Large intestine (tissue), 3 donors: Measurements from ENCODE around the gene SRGAP3. TPM values are rescaled to one million over a fixed set of nuclear protein-coding genes. Genes with fewer than 3 reads are reported as not detected.

Source experiments
- DNase-seq, 2 donors: peaks; one replicate each; pipeline versions ENCODE4 v3.0.0 to v3.0.0-alpha.2; 2013
- H3K27ac ChIP-seq: one replicate; pipeline ENCODE4 v1.5.1; 2013; ENCODE audit warnings: low read length
- H3K27me3 ChIP-seq: 2 replicates; pipeline ENCODE4 v1.6.1; 2013; ENCODE audit warnings: low read length; ENCODE audit not compliant: control insufficient read depth, insufficient read depth
- H3K36me3 ChIP-seq: 2 replicates; pipeline ENCODE4 v1.6.1; 2013; ENCODE audit warnings: low read length; ENCODE audit not compliant: control insufficient read depth, insufficient read depth
- H3K4me1 ChIP-seq: one replicate; pipeline ENCODE4 v1.6.1; 2013; ENCODE audit warnings: low read length; ENCODE audit not compliant: control insufficient read depth, insufficient read depth
- H3K4me3 ChIP-seq: one replicate; pipeline ENCODE4 v1.5.1; 2013; ENCODE audit warnings: low read length
- H3K9me3 ChIP-seq: one replicate; pipeline ENCODE4 v1.6.1; 2013; ENCODE audit warnings: mild to moderate bottlenecking, low read depth, low read length, moderate library complexity; ENCODE audit not compliant: control insufficient read depth
- WGBS: methylation state at CpG from one replicate; pipeline ENCODE4 v1.1.5; 2013; ENCODE audit warnings: low lambda C conversion rate; ENCODE audit not compliant: insufficient coverage; 5-methylcytosine and 5-hydroxymethylcytosine counted together
- polyA plus RNA-seq: library from polyadenylated mRNA; unstranded; fragments of 120-200 nt; gene quantifications from one replicate; pipeline ENCODE4 v1.2.1, GENCODE V29; 2013

Gene SRGAP3
- polyA plus RNA-seq, 1 donor: 6.5 TPM

DNA sequence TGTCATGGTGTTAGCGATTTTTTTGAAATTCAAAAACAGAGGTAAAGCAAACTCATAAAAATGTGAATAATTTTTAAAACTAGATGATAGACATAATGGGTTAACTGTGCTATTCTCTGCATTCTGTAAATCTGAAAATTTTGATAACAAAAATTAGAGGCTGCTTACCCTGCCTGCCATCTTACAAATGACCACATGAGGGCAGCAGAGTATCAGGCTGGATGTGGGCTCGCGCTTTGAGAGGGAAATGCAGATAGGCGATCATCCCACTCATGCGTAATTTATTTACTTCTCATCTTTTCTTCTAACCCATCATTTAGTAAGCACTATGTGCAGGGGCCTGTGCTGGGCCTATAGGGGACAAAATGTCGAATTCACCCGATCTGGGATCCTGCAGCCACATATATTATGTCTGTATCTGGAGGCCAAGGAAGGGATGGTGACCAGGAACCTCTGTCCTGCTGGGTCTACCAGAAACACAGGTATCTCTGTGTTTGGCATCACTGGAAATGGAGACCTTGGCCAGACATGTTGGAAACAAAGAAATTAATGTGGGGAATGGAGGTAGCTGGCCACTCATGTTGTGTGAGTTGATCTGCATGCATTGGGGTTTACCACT is 278.4 kb downstream of the SRGAP3 start:
- H3K27me3 ChIP-seq: no peaks in the 10 kb centered on the region
- H3K27ac ChIP-seq: no peak overlapping the region
- H3K4me3 ChIP-seq: no peak overlapping the region
- 10% methylated on average over 1 of the region's 7 CpGs for WGBS
- peaks cover 20% of the 10 kb centered on the region for H3K4me1 ChIP-seq
- peak; percentile 48 for DNase-seq
- no peaks in the 10 kb centered on the region for H3K36me3 ChIP-seq
- H3K9me3 ChIP-seq: no peaks in the 10 kb centered on the region

DNA sequence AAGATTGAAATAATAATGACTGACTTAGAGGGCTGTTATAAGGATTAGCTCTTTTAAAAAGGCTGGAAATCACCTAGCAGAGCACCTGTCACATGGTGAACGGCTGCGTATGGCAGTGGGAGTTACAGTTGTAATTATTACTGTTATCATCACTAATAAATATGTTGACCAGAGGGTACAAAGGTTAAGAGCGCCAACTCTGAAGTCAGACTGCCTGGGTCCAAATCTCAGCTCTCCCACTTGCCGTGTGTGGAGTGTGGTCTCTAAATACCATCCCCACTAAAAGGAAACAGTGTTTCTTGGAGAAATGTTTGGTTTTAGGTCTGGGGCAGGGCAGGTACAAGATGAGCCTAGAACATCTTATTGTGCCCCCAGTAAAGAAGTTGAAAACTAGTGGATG is 280.2 kb downstream of the SRGAP3 start:
- peaks cover 37% of the 10 kb centered on the region for H3K4me1 ChIP-seq
- DNase-seq: peak; percentile 49 to 90
- peak overlapping the region; percentile 68 for H3K27ac ChIP-seq
- WGBS: no CpG with 5 or more reads among the region's 4 CpGs
- H3K27me3 ChIP-seq: no peaks in the 10 kb centered on the region
- no peak overlapping the region for H3K4me3 ChIP-seq
- H3K36me3 ChIP-seq: no peaks in the 10 kb centered on the region
- H3K9me3 ChIP-seq: no peaks in the 10 kb centered on the region

DNA sequence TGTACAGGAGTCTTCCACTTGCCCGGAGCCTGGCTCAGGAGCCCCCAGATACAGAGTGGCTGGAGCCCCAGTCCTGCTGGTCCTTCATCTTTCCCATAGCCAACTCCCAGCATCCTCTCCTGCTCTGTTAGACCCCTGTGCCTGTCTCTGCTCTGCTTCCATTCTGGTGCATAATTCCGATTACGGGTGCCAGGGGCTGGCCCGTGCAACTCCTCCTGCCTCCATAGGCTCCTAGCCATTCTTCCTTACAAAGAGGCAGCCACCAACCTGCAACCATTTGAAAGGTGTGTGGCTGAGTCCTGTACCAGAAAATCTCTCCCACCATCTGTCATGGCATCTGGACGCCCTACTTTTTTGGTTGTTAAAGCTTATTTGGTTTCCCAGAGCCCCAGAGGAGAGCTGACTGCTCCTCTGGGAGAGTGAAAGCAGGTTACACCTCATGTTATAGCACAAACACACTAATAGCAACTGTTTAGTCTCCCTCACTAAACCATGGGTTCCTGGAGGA is 281.0 kb downstream of the SRGAP3 start:
- H3K4me3 ChIP-seq: no peak overlapping the region
- WGBS: no CpG with 5 or more reads among the region's 5 CpGs
- H3K9me3 ChIP-seq: no peaks in the 10 kb centered on the region
- H3K4me1 ChIP-seq: peaks cover 42% of the 10 kb centered on the region
- H3K36me3 ChIP-seq: no peaks in the 10 kb centered on the region
- peak in 1 of 2 donors; percentile 38 for DNase-seq
- no peaks in the 10 kb centered on the region for H3K27me3 ChIP-seq
- peak overlapping the region; percentile 68 for H3K27ac ChIP-seq

DNA sequence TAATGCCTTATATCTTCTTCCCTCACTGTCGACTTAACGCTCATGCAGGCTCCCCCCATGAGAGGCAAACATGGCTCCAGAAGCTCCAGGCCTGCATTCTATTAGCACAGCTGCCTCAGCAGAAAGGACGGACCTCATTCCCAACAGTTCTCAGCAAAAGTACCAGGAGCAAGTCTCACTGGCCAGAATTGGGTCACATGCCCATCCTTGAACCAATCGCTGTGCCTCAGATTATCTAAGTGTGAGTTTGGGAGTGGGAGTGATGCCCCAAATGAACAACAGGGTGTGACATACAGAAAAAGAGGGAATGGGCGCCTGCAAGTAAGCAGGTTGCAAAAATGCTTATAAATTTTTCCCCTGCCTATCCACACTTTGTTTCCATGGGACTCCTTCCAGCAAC is 281.9 kb downstream of the SRGAP3 start:
- H3K4me1 ChIP-seq: peaks cover 42% of the 10 kb centered on the region
- no peaks in the 10 kb centered on the region for H3K36me3 ChIP-seq
- H3K4me3 ChIP-seq: no peak overlapping the region
- no peak overlapping the region for H3K27ac ChIP-seq
- no peaks in the 10 kb centered on the region for H3K9me3 ChIP-seq
- no CpG with 5 or more reads among the region's 5 CpGs for WGBS
- no peak for DNase-seq
- no peaks in the 10 kb centered on the region for H3K27me3 ChIP-seq

DNA sequence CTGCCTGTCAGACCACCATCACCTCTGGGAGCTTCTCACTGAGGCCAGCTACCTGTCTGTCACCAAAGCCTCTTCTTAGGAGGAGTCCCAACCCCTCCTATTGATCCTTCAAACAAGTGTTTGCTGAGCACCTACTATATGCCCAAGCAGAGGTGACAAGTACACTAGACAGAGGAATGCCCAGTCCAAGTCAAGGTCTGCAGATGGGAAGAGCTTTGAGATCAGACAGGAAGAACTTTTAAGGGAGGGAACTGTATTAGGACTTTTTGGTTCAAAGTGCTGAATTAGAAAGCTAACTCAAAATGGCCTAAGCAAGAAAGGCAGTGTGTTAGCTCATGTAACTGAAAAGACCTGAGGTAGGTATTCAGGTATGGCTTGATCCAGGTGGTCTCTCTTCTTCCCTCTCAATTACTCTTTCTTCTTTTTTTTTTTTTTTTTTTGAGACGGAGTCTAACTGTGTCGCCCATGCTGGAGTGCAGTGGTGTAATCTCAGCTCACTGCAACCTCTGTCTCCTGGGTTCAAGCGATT is 282.6 kb downstream of the SRGAP3 start:
- no peaks in the 10 kb centered on the region for H3K9me3 ChIP-seq
- DNase-seq: no peak
- H3K4me3 ChIP-seq: no peak overlapping the region
- H3K36me3 ChIP-seq: no peaks in the 10 kb centered on the region
- H3K4me1 ChIP-seq: peaks cover 47% of the 10 kb centered on the region
- no CpG with 5 or more reads among the region's 3 CpGs for WGBS
- no peaks in the 10 kb centered on the region for H3K27me3 ChIP-seq
- H3K27ac ChIP-seq: no peak overlapping the region

DNA sequence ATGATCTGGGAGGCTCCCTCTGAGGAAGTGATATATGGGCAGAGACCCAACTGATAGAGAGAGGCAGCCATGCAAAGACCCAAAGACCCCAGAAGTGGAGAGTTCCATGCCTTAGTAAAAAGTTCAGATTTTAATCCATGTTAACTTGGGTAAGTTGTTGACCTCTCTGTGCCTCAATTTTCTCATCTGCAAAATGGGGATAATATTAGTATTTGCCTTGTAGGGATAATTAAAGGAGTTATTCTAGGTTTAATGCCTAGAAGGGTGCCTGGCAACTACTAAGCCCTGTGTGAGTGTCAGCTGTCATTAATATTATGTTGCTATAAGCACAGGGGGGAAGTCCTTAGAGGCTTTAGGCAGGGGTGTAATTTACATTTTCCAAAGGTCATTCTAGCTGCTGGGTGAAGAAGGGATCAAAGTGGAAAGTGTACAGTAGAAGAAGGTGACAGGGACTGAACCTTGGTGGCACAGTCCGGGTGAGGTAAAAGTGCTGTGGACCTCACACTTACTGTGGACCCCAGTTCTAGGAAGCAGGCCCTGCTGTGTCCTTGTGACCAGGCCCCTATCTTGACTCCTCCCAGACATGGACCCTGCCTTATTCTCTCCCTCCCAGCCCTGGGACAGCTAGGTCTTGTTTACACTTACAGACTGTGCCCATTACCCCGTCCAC is 283.2 kb downstream of the SRGAP3 start:
- no CpG with 5 or more reads among the region's 2 CpGs for WGBS
- Histone ChIP-seq H3K4me3 (no peak overlapping the region), H3K36me3 (no peaks in the 10 kb centered on the region), H3K9me3 (no peaks in the 10 kb centered on the region), H3K27ac (peak overlapping the region; percentile 58), H3K27me3 (no peaks in the 10 kb centered on the region), H3K4me1 (peaks cover 47% of the 10 kb centered on the region)
- peak; percentile 29 to 72 for DNase-seq

DNA sequence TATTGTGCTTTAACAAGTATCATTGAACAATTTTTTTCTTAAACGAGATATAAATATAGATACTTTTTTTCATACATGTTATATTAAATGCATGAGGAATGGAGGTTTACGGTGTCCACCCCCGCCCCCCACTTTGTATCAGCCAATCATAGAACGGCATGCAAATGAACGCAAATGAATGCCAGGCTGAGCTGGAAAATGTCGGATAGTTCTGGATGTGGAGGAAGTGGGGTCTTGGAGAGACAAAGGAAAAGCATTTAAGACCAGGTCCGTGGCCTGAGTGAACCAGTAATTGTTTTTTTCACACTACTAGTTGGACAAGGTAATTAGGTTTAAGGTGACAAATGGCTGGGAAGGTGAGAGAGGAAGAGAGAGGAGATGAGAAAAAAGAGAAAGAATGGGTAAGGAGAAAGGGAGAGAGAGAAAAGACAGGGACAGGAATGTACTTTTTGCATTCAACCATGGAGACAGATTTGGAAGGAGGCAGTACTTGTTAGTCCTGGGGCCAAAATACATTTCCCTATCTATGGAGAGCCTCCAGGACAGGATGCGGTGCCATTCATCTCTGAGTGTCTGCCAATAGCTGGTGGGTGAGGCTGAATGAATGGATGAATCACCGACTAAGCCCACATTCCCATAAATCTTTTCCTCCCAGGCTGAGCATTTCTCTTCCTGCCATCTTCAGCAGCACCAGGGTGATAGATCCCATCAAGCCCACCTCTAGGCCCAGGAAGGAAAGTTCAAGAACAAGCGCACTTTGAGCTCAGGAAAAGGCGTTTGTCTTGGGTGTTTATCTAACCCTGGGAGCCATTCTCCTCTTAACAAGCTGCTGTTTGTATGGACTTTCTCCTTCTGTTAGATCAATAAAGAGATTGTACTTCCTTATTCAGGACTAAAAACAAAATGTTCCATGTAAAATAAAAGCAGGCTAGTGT is 284.7 kb downstream of the SRGAP3 start:
- Histone ChIP-seq H3K9me3 (no peaks in the 10 kb centered on the region), H3K4me3 (no peak overlapping the region), H3K27me3 (no peaks in the 10 kb centered on the region), H3K36me3 (no peaks in the 10 kb centered on the region), H3K27ac (peak overlapping the region; percentile 58), H3K4me1 (peaks cover 47% of the 10 kb centered on the region)
- peak; percentile 56 to 87 for DNase-seq
- 82% methylated on average over 5 of the region's 11 CpGs for WGBS

DNA sequence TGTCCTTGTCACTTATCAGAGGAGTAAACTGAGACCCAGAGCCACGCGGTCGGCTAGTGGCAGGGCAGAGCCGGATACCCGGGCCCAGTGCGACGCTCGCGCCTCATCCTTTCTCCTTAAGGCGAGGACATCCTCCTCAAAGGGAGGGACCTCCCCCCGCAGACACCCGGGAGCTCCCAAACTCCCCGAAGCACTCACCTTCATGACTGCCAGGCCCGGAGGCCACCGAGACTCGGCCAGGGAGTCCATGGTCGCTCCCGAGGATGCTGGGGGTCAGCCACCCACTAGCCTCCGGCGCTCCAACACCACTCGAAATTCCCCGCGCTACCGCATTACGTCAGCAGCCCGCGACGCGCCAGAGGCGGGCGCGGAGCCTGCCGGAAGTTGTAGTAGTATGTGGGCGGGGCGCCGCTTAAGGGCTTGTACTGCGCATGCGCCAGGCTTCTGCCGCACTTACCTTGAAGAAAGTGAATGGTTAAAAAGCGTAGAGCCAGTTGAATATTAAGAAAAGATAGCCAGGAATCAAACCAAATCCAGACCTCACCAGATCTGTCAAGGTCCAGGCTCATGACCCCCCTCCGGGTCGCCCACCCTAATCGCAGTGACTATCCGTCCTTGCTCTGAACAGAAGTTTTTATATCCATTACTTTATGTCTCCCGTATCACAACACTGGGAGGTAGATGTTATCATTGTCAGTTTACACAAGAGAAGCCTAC is 286.2 kb downstream of the SRGAP3 start, which contains the start of gene RAD18:
RAD18 (minus strand) TSS at position 336 of the 717 bp plus-strand sequence; CDS start at position 249, 87 bp downstream.
- Histone ChIP-seq H3K9me3 (no peaks in the 10 kb centered on the region), H3K27me3 (no peaks in the 10 kb centered on the region), H3K4me3 (peak within 1 kb of the TSS; percentile 93), H3K4me1 (peaks cover 36% of the 10 kb centered on the region), H3K36me3 (peaks cover 3% of the 10 kb centered on the region), H3K27ac (peak within 1 kb of the TSS; percentile 79)
- DNase-seq: peak; percentile 90 to 93
- no CpG with 5 or more reads among the region's 45 CpGs for WGBS

DNA sequence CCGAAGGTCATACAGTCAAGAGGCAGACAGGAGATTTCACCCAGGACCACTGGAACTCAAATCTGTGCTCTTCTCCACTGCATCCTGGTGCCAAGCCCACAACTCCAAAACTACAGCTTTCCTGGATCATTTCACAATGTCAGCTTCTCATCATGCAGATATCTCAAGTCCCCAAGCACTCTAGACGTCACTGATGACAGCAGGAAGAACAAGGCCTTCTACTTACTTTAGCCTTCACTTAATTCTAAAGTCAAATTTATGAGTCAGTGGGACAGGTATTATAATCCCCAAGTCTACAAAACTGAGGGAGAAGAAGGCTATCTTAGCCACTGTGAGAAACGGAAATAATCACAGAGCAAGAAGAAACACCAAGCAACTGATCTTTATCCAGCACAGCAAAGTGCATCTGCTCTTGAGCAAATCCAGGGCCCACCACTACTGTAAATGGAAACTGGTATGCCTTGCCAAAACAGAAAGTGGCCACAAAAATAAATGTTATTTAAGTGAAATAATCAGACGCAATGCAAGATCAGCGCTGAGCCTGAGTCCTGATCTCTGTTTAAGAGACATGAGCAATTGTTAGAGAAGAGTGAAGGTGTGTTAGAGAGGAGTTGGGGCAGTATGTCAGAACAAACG is 287.1 kb downstream of the SRGAP3 start:
- Histone ChIP-seq H3K27me3 (no peaks in the 10 kb centered on the region), H3K4me1 (peaks cover 32% of the 10 kb centered on the region), H3K27ac (no peak overlapping the region), H3K36me3 (peaks cover 3% of the 10 kb centered on the region), H3K9me3 (no peaks in the 10 kb centered on the region), H3K4me3 (peak overlapping the region; percentile 93)
- 6% methylated on average over 3 of the region's 6 CpGs for WGBS
- DNase-seq: no peak
